GM23248 (cell line): ENCODE data around the gene CKS2. TPM values are rescaled to one million over a fixed set of nuclear protein-coding genes. Genes with fewer than 3 reads are reported as not detected.
"Not testable (repeated sequence)": the region's sequence is repeated elsewhere in the genome, so short reads cannot be mapped to it uniquely, and the experiment has no call there.

Experiments
- DNase-seq: peaks from one replicate; pipeline ENCODE4 v3.0.0-alpha.2; 2015
- H2AFZ ChIP-seq: fragments of 200-600 bp; sonication (generic); 2 replicates; pipeline ENCODE4 v1.6.1; 2016; ENCODE audit warnings: antibody characterized with exemption
- H3F3A ChIP-seq: fragments of 200-600 bp; sonication (generic); 2 replicates; pipeline ENCODE4 v1.6.1; 2016; ENCODE audit warnings: mild to moderate bottlenecking, antibody characterized with exemption, mixed run types; ENCODE audit not compliant: insufficient read depth
- H3K27ac ChIP-seq: fragments of 200-600 bp; sonication (generic); 2 replicates; pipeline ENCODE4 v1.5.1; 2016; ENCODE audit warnings: mild to moderate bottlenecking
- H3K27me3 ChIP-seq: fragments of 200-600 bp; sonication (generic); replicated peaks from 2 replicates; pipeline ENCODE4 v1.6.1; 2016; ENCODE audit warnings: mild to moderate bottlenecking; ENCODE audit not compliant: insufficient read depth
- H3K36me3 ChIP-seq: fragments of 200-600 bp; sonication (generic); 2 replicates; pipeline ENCODE4 v1.6.1; 2016; ENCODE audit warnings: low read depth, mild to moderate bottlenecking
- H3K4me1 ChIP-seq: fragments of 200-600 bp; sonication (generic); 2 replicates; pipeline ENCODE4 v1.6.1; 2016; ENCODE audit warnings: mild to moderate bottlenecking; ENCODE audit not compliant: insufficient read depth
- H3K4me2 ChIP-seq: fragments of 200-600 bp; sonication (generic); one replicate; pipeline ENCODE4 v1.6.1; 2016; ENCODE audit warnings: mild to moderate bottlenecking; ENCODE audit not compliant: unreplicated experiment
- H3K4me3 ChIP-seq: fragments of 200-600 bp; sonication (generic); 2 replicates; pipeline ENCODE4 v1.5.1; 2016; ENCODE audit warnings: mild to moderate bottlenecking
- H3K79me2 ChIP-seq: fragments of 200-600 bp; sonication (generic); 2 replicates; pipeline ENCODE4 v1.6.1; 2016; ENCODE audit warnings: mild to moderate bottlenecking; ENCODE audit not compliant: insufficient read depth
- H3K9ac ChIP-seq: fragments of 200-600 bp; sonication (generic); 2 replicates; pipeline ENCODE4 v1.6.1; 2016; ENCODE audit warnings: mild to moderate bottlenecking
- H3K9me2 ChIP-seq: fragments of 200-600 bp; sonication (generic); 2 replicates; pipeline ENCODE4 v1.6.1; 2016; ENCODE audit warnings: mixed run types, mild to moderate bottlenecking, moderate library complexity; ENCODE audit not compliant: insufficient read depth
- H3K9me3 ChIP-seq: fragments of 200-600 bp; sonication (generic); one replicate; pipeline ENCODE4 v1.6.1; 2017; ENCODE audit warnings: low read depth
- H4K20me1 ChIP-seq: fragments of 200-600 bp; sonication (generic); 2 replicates; pipeline ENCODE4 v1.6.0; 2016; ENCODE audit not compliant: insufficient read depth
- EZH2 ChIP-seq: fragments of 200-600 bp; sonication (generic); IDR thresholded peaks from 2 replicates; pipeline ENCODE4 v1.6.1; 2018; ENCODE audit warnings: antibody characterized with exemption, mild to moderate bottlenecking; ENCODE audit not compliant: insufficient read depth, poor library complexity, severe bottlenecking
- EZH2phosphoT487 ChIP-seq: fragments of 200-600 bp; sonication (generic); IDR thresholded peaks from 2 replicates; pipeline ENCODE4 v1.6.1; 2018; ENCODE audit warnings: antibody characterized with exemption, moderate library complexity, mild to moderate bottlenecking, low read depth; ENCODE audit not compliant: insufficient read depth
- WGBS, 2 experiments: methylation state at CpG; one replicate each; pipeline ENCODE4 v1.1.6; 2015 to 2017; ENCODE audit warnings: low lambda C conversion rate in 2 of 2, low coverage in 1 of 2; ENCODE audit errors: missing lambda C conversion rate in 2 of 2; 5-methylcytosine and 5-hydroxymethylcytosine counted together
- in situ Hi-C: fragments of 300-500 bp; cut with MboI; formaldehyde crosslinking; loops from 2 replicates; pipeline ENCODE4 v1.15.0; 2020
- polyA plus RNA-seq: library from polyadenylated mRNA; unstranded; fragments of >200 nt; fragmentation: Nextera tagmentation; extraction: Ambion mirVana; gene quantifications from 2 replicates; pipeline ENCODE4 v1.2.1, GENCODE V29; 2016
- total RNA-seq: library from RNA; depleted of rRNA; stranded (reverse); fragments of >200 nt; shearing (Covaris generic); gene quantifications from 2 replicates; pipeline ENCODE4 v1.2.3, GENCODE V29; 2014

Gene CKS2
- total and polyA plus RNA-seq, 2 experiments from 2014 or later, result 94.6 to 146 TPM

- H3K4me3 ChIP-seq, result no peak overlapping the region
- TF ChIP-seq EZH2phosphoT487 (no peak), EZH2 (no peak)
- no peak overlapping the region for H2AFZ ChIP-seq
- H3K27me3 ChIP-seq, result no peaks in the 10 kb centered on the region
- no peak for DNase-seq
- no peaks in the 10 kb centered on the region for H3K4me1 ChIP-seq
- H3K9me2 ChIP-seq, result no peaks in the 10 kb centered on the region
- no peak overlapping the region for H3K9ac ChIP-seq
- no peak overlapping the region for H3K4me2 ChIP-seq
- H3F3A ChIP-seq, result no peaks in the 10 kb centered on the region
- no peaks in the 10 kb centered on the region for H3K9me3 ChIP-seq
- in situ Hi-C loops, result no loop called here
- H3K36me3 ChIP-seq, result peaks cover 58% of the 10 kb centered on the region
- no peak overlapping the region for H3K27ac ChIP-seq
- H3K79me2 ChIP-seq, result no peaks in the 10 kb centered on the region; the same call in 1 of the 2 replicates
- 96 to 97% methylated on average over 6 of the region's 6 CpGs for WGBS, 2 experiments
- H4K20me1 ChIP-seq, result no peaks in the 10 kb centered on the region
These were observed 31.2 kb downstream of the CKS2 start for GRCh38 chr9:89342213-89342612.

DNA sequence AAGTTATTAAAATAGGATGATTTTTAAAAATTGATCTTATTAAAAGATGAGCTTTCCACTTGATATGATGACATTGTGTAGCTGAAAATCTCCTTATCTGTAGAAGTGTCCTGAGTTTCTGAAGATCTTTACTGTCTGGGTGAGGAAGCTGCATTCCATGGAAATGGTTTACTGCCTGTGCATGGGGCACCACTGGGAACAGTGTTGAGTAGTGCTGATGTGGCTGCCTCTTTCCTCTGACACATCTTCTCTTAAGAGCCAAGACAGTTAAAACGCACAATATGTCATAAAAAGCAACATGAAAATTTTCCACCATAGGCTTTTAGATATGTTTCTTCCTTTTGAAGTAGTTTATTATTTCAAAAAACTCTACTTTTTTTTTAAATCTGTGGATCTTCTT lies 32.0 kb downstream of the CKS2 start:
- Histone ChIP-seq H3K9ac (no peak overlapping the region), H3F3A (no peaks in the 10 kb centered on the region), H3K27me3 (no peaks in the 10 kb centered on the region), H4K20me1 (no peaks in the 10 kb centered on the region), H3K27ac (no peak overlapping the region), H3K9me3 (no peaks in the 10 kb centered on the region), H3K4me1 (no peaks in the 10 kb centered on the region), H3K9me2 (no peaks in the 10 kb centered on the region), H3K4me2 (no peak overlapping the region), H3K36me3 (peaks cover 53% of the 10 kb centered on the region), H3K79me2 (no peaks in the 10 kb centered on the region; the same call in 1 of the 2 replicates), H2AFZ (no peak overlapping the region), H3K4me3 (no peak overlapping the region)
- in situ Hi-C loops, result no loop called here
- TF ChIP-seq EZH2 (no peak), EZH2phosphoT487 (no peak)
- 91 to 97% methylated on average over 1 of the region's 1 CpG for WGBS, 2 experiments
- DNase-seq, result peak; percentile 41

DNA sequence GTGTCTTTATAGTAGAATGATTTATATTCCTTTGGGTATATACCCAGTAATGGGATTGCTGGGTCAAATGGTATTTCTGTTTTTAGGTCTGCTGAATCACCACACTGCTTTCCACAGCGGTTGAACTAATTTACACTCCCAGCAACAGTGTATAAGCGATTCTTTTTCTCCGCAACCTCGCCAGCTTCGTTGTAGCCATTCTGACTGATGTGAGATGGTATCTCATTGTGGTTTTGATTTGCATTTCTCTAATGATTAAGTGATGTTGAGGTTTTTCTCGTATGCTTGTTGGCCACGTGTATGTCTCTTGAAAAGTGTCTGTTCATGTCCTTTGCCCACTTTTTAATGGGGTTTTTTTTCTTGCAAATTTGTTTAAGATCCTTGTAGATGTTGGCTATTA lies 32.8 kb downstream of the CKS2 start:
- H3K4me1 ChIP-seq, H3K4me2 ChIP-seq, H4K20me1 ChIP-seq, in situ Hi-C loops, H2AFZ ChIP-seq, DNase-seq, H3K4me3 ChIP-seq, H3K27ac ChIP-seq, H3K27me3 ChIP-seq, H3K9ac ChIP-seq, H3K9me3 ChIP-seq, H3K9me2 ChIP-seq, H3K79me2 ChIP-seq, H3F3A ChIP-seq: not testable (repeated sequence)
- 96 to 97% methylated on average over 7 of the region's 7 CpGs for WGBS, 2 experiments
- H3K36me3 ChIP-seq, result peaks cover 52% of the 10 kb centered on the region

GRCh38 chr9:89345476-89345875 lies 34.5 kb downstream of the CKS2 start:
- no peaks in the 10 kb centered on the region; the same call in 1 of the 2 replicates for H3K79me2 ChIP-seq
- H3K4me1 ChIP-seq, result no peaks in the 10 kb centered on the region
- no peak overlapping the region for H3K27ac ChIP-seq
- no peaks in the 10 kb centered on the region for H4K20me1 ChIP-seq
- H3K36me3 ChIP-seq, result peaks cover 52% of the 10 kb centered on the region
- in situ Hi-C loops, result no loop called here
- DNase-seq, result no peak
- H3K4me2 ChIP-seq, result no peak overlapping the region
- no peaks in the 10 kb centered on the region for H3K27me3 ChIP-seq
- no peak overlapping the region for H3K9ac ChIP-seq
- no peak overlapping the region for H3K4me3 ChIP-seq
- H2AFZ ChIP-seq, result no peak overlapping the region
- TF ChIP-seq EZH2phosphoT487, result no peak
- no peak for TF ChIP-seq EZH2
- no peaks in the 10 kb centered on the region for H3K9me3 ChIP-seq
- 97 to 99% methylated on average over 5 of the region's 5 CpGs for WGBS, 2 experiments
- no peaks in the 10 kb centered on the region for H3K9me2 ChIP-seq
- H3F3A ChIP-seq, result no peaks in the 10 kb centered on the region

GRCh38 chr9:89346696-89347095 lies 35.7 kb downstream of the CKS2 start:
- no peak overlapping the region for H2AFZ ChIP-seq
- in situ Hi-C loops, result no loop called here

More at GRCh38 chr9:89346696-89347095, 35.7 kb downstream of the CKS2 start:
- no peaks in the 10 kb centered on the region for H3K4me1 ChIP-seq
- no peaks in the 10 kb centered on the region for H3K9me3 ChIP-seq
- H3F3A ChIP-seq, result no peaks in the 10 kb centered on the region
- no peak overlapping the region for H3K4me2 ChIP-seq
- H3K9me2 ChIP-seq, result no peaks in the 10 kb centered on the region
- WGBS, 2 experiments, result 97 to 98% methylated on average over 9 of the region's 9 CpGs
- no peak for DNase-seq
- H4K20me1 ChIP-seq, result no peaks in the 10 kb centered on the region
- no peak overlapping the region for H3K9ac ChIP-seq
- peaks cover 57% of the 10 kb centered on the region for H3K36me3 ChIP-seq
- H3K4me3 ChIP-seq, result no peak overlapping the region
- no peaks in the 10 kb centered on the region; the same call in 1 of the 2 replicates for H3K79me2 ChIP-seq
- no peaks in the 10 kb centered on the region for H3K27me3 ChIP-seq
- H3K27ac ChIP-seq, result no peak overlapping the region
- TF ChIP-seq EZH2phosphoT487 (no peak), EZH2 (no peak)
